ENCODE measurements around the gene CEP112.

Gene CEP112

GRCh38 chr17:66107731-66108130 is 84.2 kb downstream of the CEP112 start:
- TF ChIP-seq RARB (CRISPR knock-in tag; IDR thresholded peaks at IDR 0.05) (no peak), ARNTL (CRISPR knock-in tag; IDR thresholded peaks at IDR 0.05; ENCODE audit: borderline replicate concordance, low read depth) (no peak), TOX (CRISPR knock-in tag; IDR thresholded peaks at IDR 0.05; ENCODE audit: borderline replicate concordance) (no peak), BACH2 (CRISPR knock-in tag; IDR thresholded peaks at IDR 0.05; ENCODE audit: borderline replicate concordance) (no peak), PATZ1 (CRISPR knock-in tag; IDR thresholded peaks at IDR 0.05; ENCODE audit: borderline replicate concordance) (no peak), TCF4 (CRISPR knock-in tag; IDR thresholded peaks at IDR 0.05; ENCODE audit: borderline replicate concordance) (no peak), ZFP3 (CRISPR knock-in tag; IDR thresholded peaks at IDR 0.05) (no peak), TSHZ2 (CRISPR knock-in tag; IDR thresholded peaks at IDR 0.05) (no peak)
- no peak for ATAC-seq

GRCh38 chr17:66098040-66098439 is 93.9 kb downstream of the CEP112 start:
- no peak for ATAC-seq

GRCh38 chr17:66094727-66095126 is 97.2 kb downstream of the CEP112 start:
- ATAC-seq: no peak
- no peak for TF ChIP-seq ISL1 (CRISPR knock-in tag; IDR thresholded peaks at IDR 0.05)
- TF ChIP-seq ZFP3 (CRISPR knock-in tag; IDR thresholded peaks at IDR 0.05): no peak
- TF ChIP-seq CSRNP3 (CRISPR knock-in tag; IDR thresholded peaks at IDR 0.05): no peak
- TF ChIP-seq ARNTL (CRISPR knock-in tag; IDR thresholded peaks at IDR 0.05; ENCODE audit: borderline replicate concordance, low read depth): no peak
- TF ChIP-seq PATZ1 (CRISPR knock-in tag; IDR thresholded peaks at IDR 0.05; ENCODE audit: borderline replicate concordance): no peak
- no peak for TF ChIP-seq PPARA (CRISPR knock-in tag; IDR thresholded peaks at IDR 0.05; ENCODE audit: borderline replicate concordance)
- no peak for TF ChIP-seq OSR1 (CRISPR knock-in tag; IDR thresholded peaks at IDR 0.05)
- TF ChIP-seq GLIS3 (CRISPR knock-in tag; IDR thresholded peaks at IDR 0.05): no peak
- TF ChIP-seq TCF4 (CRISPR knock-in tag; IDR thresholded peaks at IDR 0.05; ENCODE audit: borderline replicate concordance): no peak
- no peak for TF ChIP-seq ZNF70 (CRISPR knock-in tag; IDR thresholded peaks at IDR 0.05)
- no peak for TF ChIP-seq ZNF565 (CRISPR knock-in tag; conservative IDR thresholded peaks at IDR 0.05; ENCODE audit: low read depth)
- TF ChIP-seq POU6F1 (CRISPR knock-in tag; IDR thresholded peaks at IDR 0.05; ENCODE audit: borderline replicate concordance, low read depth): no peak
- no peak for TF ChIP-seq TOX (CRISPR knock-in tag; IDR thresholded peaks at IDR 0.05; ENCODE audit: borderline replicate concordance)

More at GRCh38 chr17:66098040-66098439, 93.9 kb downstream of the CEP112 start:
- TF ChIP-seq ESRRG (CRISPR knock-in tag; IDR thresholded peaks at IDR 0.05) (no peak), PATZ1 (CRISPR knock-in tag; IDR thresholded peaks at IDR 0.05; ENCODE audit: borderline replicate concordance) (no peak), ZFP30 (CRISPR knock-in tag; IDR thresholded peaks at IDR 0.05) (no peak), ZNF70 (CRISPR knock-in tag; IDR thresholded peaks at IDR 0.05) (no peak), ZFP3 (CRISPR knock-in tag; IDR thresholded peaks at IDR 0.05) (no peak), PPARA (CRISPR knock-in tag; IDR thresholded peaks at IDR 0.05; ENCODE audit: borderline replicate concordance) (no peak), TOX (CRISPR knock-in tag; IDR thresholded peaks at IDR 0.05; ENCODE audit: borderline replicate concordance) (no peak), BACH2 (CRISPR knock-in tag; IDR thresholded peaks at IDR 0.05; ENCODE audit: borderline replicate concordance) (no peak), SNAI2 (CRISPR knock-in tag; IDR thresholded peaks at IDR 0.05) (no peak), CREB5 (CRISPR knock-in tag; IDR thresholded peaks at IDR 0.05; ENCODE audit: low read depth) (no peak), OSR1 (CRISPR knock-in tag; IDR thresholded peaks at IDR 0.05) (no peak)
